ENCODE data around the gene QPCT. TPM values are rescaled to one million over a fixed set of nuclear protein-coding genes. Genes with fewer than 3 reads are reported as not detected.
A peak's percentile ranks its signal among the peaks of the same experiment; 100 is the strongest.

QPCT gene
- total RNA-seq, 2 donors from 2014 or later = 1.4 to 2.5 TPM

DNA sequence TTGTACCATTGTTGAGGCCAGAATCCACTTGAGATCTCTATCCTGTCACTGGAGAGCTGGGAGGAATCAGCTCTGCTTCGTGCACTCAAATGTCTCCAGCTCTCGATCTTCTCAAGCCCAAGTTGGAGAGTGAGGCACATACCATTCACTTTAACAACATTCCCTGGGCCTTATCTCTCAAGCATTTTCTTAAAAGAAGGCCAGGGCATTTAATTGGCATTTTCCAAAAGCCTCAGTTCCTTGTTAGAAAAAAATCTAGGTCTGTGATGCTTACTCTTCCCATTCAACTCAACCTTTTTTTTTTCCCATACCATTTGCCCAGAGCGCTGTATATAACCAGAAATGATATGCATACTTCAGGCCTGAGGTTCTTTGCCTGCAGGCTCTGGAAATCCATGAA is 10.1 kb downstream of the QPCT start:
- DNase-seq = no peak
- ATAC-seq = no peak
- intact Hi-C loops (cut with DNase I) = no loop called here

DNA sequence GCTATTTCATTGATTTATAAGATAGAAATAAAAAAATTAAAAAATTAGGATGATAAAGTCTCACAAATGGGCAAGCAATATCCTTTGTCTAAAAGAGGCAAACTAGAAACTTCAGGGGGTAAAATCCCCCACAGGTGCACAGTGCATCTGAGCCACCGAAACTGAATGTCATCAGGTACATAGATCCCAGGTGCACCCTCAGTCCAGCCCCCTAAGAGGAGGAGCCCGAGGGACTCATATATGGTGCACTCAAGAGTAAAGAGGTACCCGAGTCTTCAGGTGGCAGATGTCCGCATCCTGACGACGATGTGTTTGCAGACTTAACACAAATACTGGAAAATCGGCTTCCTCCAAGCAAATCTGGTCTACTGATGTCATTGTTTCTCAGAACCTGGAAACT is 11.3 kb downstream of the QPCT start:
- intact Hi-C loops (cut with DNase I) = no loop called here

GRCh38 chr2:37356299-37356698 is 11.9 kb downstream of the QPCT start:
- DNase-seq (no peak), ATAC-seq (no peak)
- intact Hi-C loops (cut with DNase I) = no loop called here

More for the DNA sequence above, 11.3 kb downstream of the QPCT start:
- no peak for DNase-seq
- no peak for ATAC-seq

DNA sequence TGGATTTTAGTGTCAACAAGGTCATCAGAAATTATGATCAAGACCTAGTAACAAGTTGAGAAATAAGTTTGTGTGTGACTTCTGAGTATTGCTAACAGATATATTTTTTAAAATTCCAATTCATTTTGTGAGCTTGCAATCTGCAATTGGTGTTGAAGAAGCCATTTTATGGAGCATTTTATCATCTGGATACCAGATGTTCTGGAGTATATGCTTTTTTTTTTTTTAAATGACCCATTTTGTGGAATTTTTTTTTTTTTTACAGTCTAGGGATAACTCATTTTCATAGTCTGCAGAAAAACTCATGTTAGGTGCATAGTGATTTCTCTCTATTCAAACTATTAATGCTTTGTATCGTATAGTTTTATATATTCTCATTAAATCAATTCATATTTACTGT is 12.6 kb downstream of the QPCT start:
- no peak for ATAC-seq
- no peak for DNase-seq
- intact Hi-C loops (cut with DNase I) = no loop called here

DNA sequence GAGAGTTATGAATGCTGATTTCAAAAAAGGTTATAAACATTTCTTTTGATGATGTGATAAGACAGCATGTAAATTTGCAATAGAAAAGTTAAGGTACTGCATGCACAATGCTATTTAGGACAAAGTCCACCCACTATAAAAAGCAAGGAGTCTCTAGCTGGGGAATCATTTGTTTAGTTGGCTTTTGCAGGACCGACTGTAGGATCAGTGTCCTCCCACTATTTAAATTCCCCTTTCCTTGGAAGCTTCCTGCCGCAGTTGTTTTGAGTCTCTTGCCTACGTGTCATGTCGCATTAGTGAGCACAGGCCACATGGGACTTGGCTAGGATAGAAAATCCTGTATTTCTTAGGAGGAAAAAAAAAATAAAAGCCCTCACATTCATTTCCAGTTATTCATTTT is 13.1 kb downstream of the QPCT start:
- intact Hi-C loops (cut with DNase I) = no loop called here
- ATAC-seq = no peak
- no peak for DNase-seq

- DNase-seq (no peak), ATAC-seq (no peak)
- intact Hi-C loops (cut with DNase I) = no loop called here
Measured at GRCh38 chr2:37358466-37358865, 14.0 kb downstream of the QPCT start.

GRCh38 chr2:37361216-37361815 is 16.9 kb downstream of the QPCT start:
- intact Hi-C loops (cut with DNase I) = no loop called here
- no peak for ATAC-seq
- DNase-seq = no peak

DNA sequence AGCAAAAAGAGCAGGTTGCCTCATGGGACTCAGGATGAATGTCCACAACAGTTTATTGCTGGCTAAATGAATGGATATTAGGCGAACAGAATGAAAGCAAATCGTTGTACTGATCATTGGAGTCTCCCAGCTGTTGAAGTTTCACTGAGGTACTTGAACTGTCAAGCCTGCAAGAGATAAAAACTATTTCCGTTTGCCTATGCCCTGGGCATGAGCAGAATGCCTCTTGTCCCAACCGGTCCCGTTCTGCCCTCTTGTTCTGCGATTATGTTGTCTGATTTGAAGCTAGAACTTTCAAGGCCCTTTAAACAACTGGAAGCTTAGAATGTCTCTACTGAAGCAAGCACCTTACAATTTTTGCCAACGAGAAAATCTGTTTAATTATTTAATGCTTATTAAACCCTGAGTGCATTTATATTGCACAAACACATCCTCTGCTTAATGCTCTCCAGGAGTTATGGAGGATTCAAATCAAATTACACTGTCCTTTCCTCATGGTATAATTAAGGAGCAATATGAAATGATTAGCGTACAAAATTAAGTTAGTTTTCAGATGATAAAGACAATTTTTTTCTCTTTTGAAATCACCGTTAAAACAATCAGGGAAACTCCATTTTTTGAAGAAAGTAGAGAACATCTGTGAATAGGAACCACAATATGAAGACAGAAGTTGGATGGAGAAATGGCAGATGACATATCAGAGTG is 17.7 kb downstream of the QPCT start:
- DNase-seq (no peak), ATAC-seq (no peak)
- intact Hi-C loops (cut with DNase I) = no loop called here

- DNase-seq (no peak), ATAC-seq (no peak)
- intact Hi-C loops (cut with DNase I) = no loop called here
Measured at GRCh38 chr2:37364351-37364750, 19.9 kb downstream of the QPCT start.

GRCh38 chr2:37365669-37366068 is 21.2 kb downstream of the QPCT start:
- DNase-seq (no peak), ATAC-seq (no peak)
- intact Hi-C loops (cut with DNase I) = no loop called here

- intact Hi-C loops (cut with DNase I) = no loop called here
- ATAC-seq (no peak), DNase-seq (no peak)
Measured at GRCh38 chr2:37366773-37367172, 22.3 kb downstream of the QPCT start.

- ATAC-seq (no peak), DNase-seq (no peak)
- intact Hi-C loops (cut with DNase I) = no loop called here
Measured at GRCh38 chr2:37367310-37367709, 22.9 kb downstream of the QPCT start.

DNA sequence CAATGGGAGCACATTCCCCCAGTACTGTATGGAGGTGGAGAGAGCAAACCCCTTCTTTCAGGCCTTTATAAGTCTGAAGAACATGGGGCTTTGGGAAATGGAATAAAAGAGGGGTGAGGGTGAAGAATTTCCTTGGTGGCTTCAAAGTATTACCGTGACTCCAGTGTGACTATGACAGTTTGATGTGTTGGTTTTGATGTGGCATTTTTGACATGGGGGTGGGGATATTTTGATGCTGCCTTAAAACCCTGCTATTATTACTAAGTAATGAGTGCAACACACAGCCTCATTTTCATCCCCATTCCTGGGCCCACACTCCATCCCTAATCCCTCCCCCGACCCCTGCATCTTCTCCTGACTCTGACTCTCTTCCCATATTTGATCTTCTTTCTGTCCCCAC is 23.6 kb downstream of the QPCT start:
- DNase-seq = no peak
- intact Hi-C loops (cut with DNase I) = no loop called here
- ATAC-seq = no peak

DNA sequence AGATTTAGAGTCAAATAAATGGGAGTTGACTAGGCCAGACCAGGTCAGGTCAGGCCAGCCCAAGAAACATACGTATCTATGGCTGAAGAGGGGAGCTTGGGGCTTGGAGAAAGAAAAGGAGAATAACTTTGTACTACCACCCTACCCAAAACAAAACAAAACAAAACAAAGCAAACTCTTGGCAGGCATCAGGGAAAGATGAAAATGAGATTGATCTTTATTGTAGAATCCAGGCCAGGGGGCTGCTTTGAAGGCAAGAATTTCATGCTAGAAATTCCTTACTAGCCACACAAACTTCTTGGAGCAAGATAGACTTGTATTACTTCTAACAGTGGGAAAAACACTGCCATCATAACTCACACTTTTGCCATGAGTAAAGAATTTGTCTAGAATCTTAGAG is 26.2 kb downstream of the QPCT start:
- DNase-seq (no peak), ATAC-seq (no peak)
- intact Hi-C loops (cut with DNase I) = no loop called here

DNA sequence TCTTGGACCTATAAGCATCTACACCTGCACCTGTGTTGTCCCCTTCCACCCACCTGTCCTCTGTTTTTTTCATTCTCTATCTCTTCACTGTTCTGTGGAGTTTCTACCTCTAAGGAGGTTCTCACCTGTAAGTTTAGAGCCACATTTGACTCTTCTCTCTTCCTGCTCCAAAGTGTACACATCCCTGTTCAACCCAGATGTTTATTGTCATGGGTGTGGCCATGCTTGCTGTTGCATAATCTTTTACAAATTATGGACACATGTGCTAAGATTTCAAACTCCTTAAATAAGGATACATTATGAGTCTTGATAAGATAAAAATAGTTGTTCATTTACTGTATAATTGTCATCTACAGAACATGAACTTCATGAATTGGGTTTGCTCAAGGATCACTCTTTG is 27.6 kb downstream of the QPCT start:
- intact Hi-C loops (cut with DNase I) = no loop called here

DNA sequence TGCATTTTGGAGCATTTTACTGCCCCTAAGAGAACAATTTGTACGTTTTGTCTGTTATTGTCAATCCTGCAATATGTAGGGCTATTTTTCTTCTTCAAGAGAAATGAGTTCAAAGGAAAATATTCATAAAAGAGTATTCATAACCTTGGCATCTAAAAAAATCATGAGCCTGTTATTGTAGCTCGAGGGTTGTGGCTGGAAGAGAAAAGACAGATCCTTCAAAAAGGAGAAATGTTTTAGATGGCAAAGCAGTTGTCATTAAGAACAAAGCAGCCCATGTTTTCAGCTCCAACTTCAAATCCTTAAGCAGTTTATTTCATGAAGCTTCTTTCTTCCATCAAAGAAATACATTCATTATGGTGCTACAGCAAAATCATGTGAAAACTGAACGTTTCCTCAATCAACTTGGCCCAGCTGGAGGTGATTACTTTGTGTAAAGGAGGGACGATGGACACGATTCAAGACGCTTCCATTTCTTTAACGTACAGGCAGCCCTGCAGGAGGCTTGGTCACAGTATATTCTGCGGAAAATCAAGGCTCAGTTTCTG is 31.4 kb downstream of the QPCT start:
- DNase-seq (no peak), ATAC-seq (no peak)
- intact Hi-C loops (cut with DNase I) = no loop called here

More for the DNA sequence above, 27.6 kb downstream of the QPCT start:
- no peak for DNase-seq
- ATAC-seq = no peak

DNA sequence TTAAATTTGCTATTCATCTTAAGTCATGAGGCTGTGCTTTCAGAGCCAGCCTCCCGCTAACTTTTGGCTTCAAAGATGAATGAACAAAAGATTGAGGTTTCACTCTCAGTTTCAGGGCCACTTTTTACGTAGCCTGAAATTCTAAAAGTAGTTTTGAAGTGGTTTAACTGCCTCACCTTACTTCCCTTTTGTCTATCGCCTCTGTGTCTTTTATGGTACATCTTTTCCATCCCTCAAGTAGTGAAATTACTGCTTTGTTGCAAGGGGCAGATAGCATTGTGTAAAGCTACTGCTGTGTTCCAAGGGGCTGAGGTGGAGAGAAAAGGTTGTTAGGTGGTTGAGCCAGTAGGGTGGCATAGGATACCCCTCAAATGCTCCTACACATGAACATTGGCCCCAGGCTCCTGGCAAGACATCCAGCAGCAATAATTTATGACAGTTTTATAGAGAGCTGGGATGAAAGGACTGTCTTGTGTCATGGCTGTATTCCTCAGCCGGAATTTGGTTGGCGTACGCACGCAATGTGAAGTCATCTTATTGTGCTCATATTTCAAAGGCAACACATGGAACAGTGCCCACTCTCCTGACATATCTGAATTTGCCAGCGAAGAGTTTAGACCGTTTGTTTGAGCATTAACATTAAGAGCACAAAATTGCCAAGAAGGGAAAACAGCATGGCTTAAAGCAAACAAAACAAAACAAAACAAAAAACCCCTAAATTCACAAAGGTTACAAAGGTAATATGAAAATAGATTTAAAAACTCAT is 32.2 kb downstream of the QPCT start:
- no peak for DNase-seq
- intact Hi-C loops (cut with DNase I) = no loop called here
- peak; percentile 55 to 57 for ATAC-seq

DNA sequence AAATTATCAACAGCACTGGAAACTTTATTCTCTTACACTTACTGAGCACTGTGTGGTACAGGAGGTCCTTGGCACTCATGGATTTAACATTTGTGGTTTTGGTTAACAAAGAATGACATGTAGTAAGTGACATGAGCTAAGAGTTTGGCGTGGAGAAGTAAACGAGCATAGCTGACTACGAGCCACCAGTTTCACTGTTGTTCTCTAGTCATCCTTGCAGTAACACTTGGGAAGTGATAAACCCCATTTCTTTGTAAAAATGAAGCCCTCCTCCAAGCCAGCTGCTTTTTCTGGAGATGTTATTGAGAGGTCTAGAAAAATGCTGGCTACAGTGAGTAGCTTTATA is 32.7 kb downstream of the QPCT start:
- peak; percentile 15 to 36 for ATAC-seq
- no peak for DNase-seq

DNA sequence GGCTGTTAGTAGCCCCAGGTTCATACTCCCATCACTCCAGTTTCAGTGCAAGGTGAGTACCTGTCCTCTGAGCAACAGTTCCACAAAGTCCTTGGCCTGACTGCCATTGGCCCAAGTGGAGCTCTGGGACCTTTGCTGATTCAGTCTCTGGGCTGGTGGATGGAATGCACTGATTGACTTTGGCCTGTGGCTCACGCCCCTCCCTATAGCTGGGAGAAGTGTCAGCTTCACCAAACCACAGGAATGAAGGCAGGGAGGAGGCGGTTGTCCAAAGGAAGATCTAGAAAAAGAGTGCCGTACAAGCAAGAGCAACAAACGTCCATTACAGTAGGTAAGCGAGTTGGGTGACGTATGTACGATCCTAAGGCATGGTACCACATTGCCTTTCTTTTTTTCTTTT is 34.0 kb downstream of the QPCT start:
- ATAC-seq (no peak), DNase-seq (no peak)
- intact Hi-C loops (cut with DNase I) = no loop called here

More for the DNA sequence above, 32.7 kb downstream of the QPCT start:
- intact Hi-C loops (cut with DNase I) = no loop called here

GRCh38 chr2:37379881-37380296 is 35.5 kb downstream of the QPCT start:
- ATAC-seq (peak in 1 of 2 donors; percentile 17), DNase-seq (no peak)
- intact Hi-C loops (cut with DNase I) = no loop called here
